ENCODE results near the gene CNKSR1. TPM values are rescaled to one million over a fixed set of nuclear protein-coding genes. Genes with fewer than 3 reads are reported as not detected.

CNKSR1 gene
- total and polyA plus RNA-seq, 2 of the 4 experiments (the other 2 are of a cell fraction): 0.43 TPM; not detected in 1

- BruUV-seq (replicated peaks): no TSS peak
- H4K8ac ChIP-seq (ENCODE audit: low read depth in 2 of 2, low read length in 2 of 2): no peak overlapping the region
- H3K23ac ChIP-seq (ENCODE audit: low read depth, low read length): no peak overlapping the region
- no peaks in the 10 kb centered on the region for H3K9me3 ChIP-seq (ENCODE audit: control insufficient read depth, insufficient read depth, low read length)
- H2BK20ac ChIP-seq (ENCODE audit: low read depth, low read length): no peak overlapping the region
- H2BK120ac ChIP-seq (ENCODE audit: low read depth, low read length): no peak overlapping the region
- H2AK9ac ChIP-seq (replicated peaks; ENCODE audit: low read depth, low read length, poor library complexity): no peak overlapping the region
- no peak overlapping the region for H2AK5ac ChIP-seq (ENCODE audit: low read depth, low read length)
- H3K79me1 ChIP-seq (ENCODE audit: low read depth in 1 of 2, low read length in 2 of 2): no peaks in the 10 kb centered on the region
- H4K5ac ChIP-seq (ENCODE audit: low read depth, low read length): no peak overlapping the region
- ChIA-PET POLR2A (ENCODE audit: unreplicated experiment) (no interaction called here), CTCF (interaction anchor here (0.6 to 1.9 kb wide), 2 partner anchors 8 to 15 kb away, joined by 6 read pairs; partner anchors contain the start of gene ZNF593)
- dilution Hi-C loops (cut with HindIII; ENCODE audit: low sequenced_read_pairs, unreplicated experiment): no loop called here
- TF ChIP-seq CTCF (conservative IDR thresholded peaks at IDR 0.05; ENCODE audit: low read depth, low read length) (no peak), FOS (IDR thresholded peaks at IDR 0.05; ENCODE audit: low read depth, low read length) (no peak)
- no peak overlapping the region for H3K27ac ChIP-seq (ENCODE audit: insufficient read depth, low read length)
- no peak overlapping the region for H3K4ac ChIP-seq (ENCODE audit: low read depth, low read length)
- H3K4me2 ChIP-seq (ENCODE audit: low read depth, low read length): no peak overlapping the region
- intact Hi-C loops (cut with micrococcal nuclease): no loop called here
- no peak overlapping the region for H2BK15ac ChIP-seq (ENCODE audit: low read depth, low read length)
- no peak overlapping the region for H3K4me3 ChIP-seq (ENCODE audit: insufficient read depth, low read depth, low read length)
- no peaks in the 10 kb centered on the region for H3K36me3 ChIP-seq (ENCODE audit: control insufficient read depth, insufficient read depth, low read length)
- DNase-seq (no peak), ATAC-seq (ENCODE audit: low read depth) (no peak)
- H2AFZ ChIP-seq (replicated peaks; ENCODE audit: low read length, poor library complexity): no peak overlapping the region
- H3K14ac ChIP-seq (replicated peaks; ENCODE audit: low read depth, low read length): no peak overlapping the region
- 24% methylated on average over 2 of the region's 9 CpGs; no CpG with 5 or more reads in 1 of the 2 experiments for WGBS, 2 experiments (ENCODE audit: extremely low coverage in 2 of 2, insufficient read length in 1 of 2)
- no peak overlapping the region for H3K56ac ChIP-seq (ENCODE audit: extremely low read depth, insufficient read depth, low read length)
- no peak overlapping the region for H2BK5ac ChIP-seq (ENCODE audit: low read depth, low read length, poor library complexity, severe bottlenecking)
- no peaks in the 10 kb centered on the region for H3K4me1 ChIP-seq (ENCODE audit: control insufficient read depth, insufficient read depth, low read length)
- no peak overlapping the region for H3K18ac ChIP-seq (ENCODE audit: low read depth, low read length)
- no peak overlapping the region for H3K9ac ChIP-seq (ENCODE audit: low read depth, low read length)
- peaks cover 61% of the 10 kb centered on the region for H3K27me3 ChIP-seq (ENCODE audit: control insufficient read depth, insufficient read depth, low read length)
- in situ Hi-C loops (cut with MboI; ENCODE audit: low sequenced_read_pairs): no loop called here
- H4K20me1 ChIP-seq (ENCODE audit: insufficient read depth, low read length): no peaks in the 10 kb centered on the region
- H4K91ac ChIP-seq (ENCODE audit: insufficient read depth, low read depth, low read length): no peak overlapping the region
- H3K9me1 ChIP-seq (ENCODE audit: insufficient read depth, low read length): no peaks in the 10 kb centered on the region
Measured at GRCh38 chr1:26154750-26155149, 22.5 kb upstream of the CNKSR1 start.

All from IMR-90 (cell line).